VCaP (cell line): Measurements from ENCODE around the gene ZFHX3.

Source experiments
- H3K27ac ChIP-seq: fragments of 450-650 bp; 2 replicates; pipeline ENCODE4 v1.5.1; 2017
- CTCF ChIP-seq: fragments of 450-650 bp; conservative IDR thresholded peaks from 2 replicates; pipeline ENCODE4 v1.5.1; 2017; ENCODE audit warnings: mild to moderate bottlenecking, moderate library complexity

ZFHX3 gene

GRCh38 chr16:72751076-72751475 is 296.9 kb downstream of the ZFHX3 start:
- no peak overlapping the region for H3K27ac ChIP-seq
- TF ChIP-seq CTCF: no peak

GRCh38 chr16:72749091-72749490 is 298.8 kb downstream of the ZFHX3 start:
- no peak overlapping the region for H3K27ac ChIP-seq
- TF ChIP-seq CTCF: no peak

- TF ChIP-seq CTCF: no peak
- no peak overlapping the region for H3K27ac ChIP-seq
Measured at GRCh38 chr16:72744076-72744793, 303.7 kb downstream of the ZFHX3 start.

GRCh38 chr16:72743011-72743761 is 304.7 kb downstream of the ZFHX3 start:
- TF ChIP-seq CTCF: no peak
- H3K27ac ChIP-seq: no peak overlapping the region

- no peak for TF ChIP-seq CTCF
- no peak overlapping the region for H3K27ac ChIP-seq
Measured at GRCh38 chr16:72740347-72740746, 307.6 kb downstream of the ZFHX3 start.

- no peak for TF ChIP-seq CTCF
- no peak overlapping the region for H3K27ac ChIP-seq
Measured at GRCh38 chr16:72739577-72739976, 308.4 kb downstream of the ZFHX3 start.

- TF ChIP-seq CTCF: no peak
Measured at GRCh38 chr16:72736074-72736473, 311.9 kb downstream of the ZFHX3 start.

More at GRCh38 chr16:72736074-72736473, 311.9 kb downstream of the ZFHX3 start:
- H3K27ac ChIP-seq: no peak overlapping the region
